Parathyroid adenoma (tissue), 2 donors: ENCODE results near the gene MLST8.

ENCODE experiments used
- H2AFZ ChIP-seq: fragments of 300-600 bp; sonication (generic); one replicate; pipeline ENCODE4 v1.7.0; 2017; ENCODE audit warnings: antibody characterized with exemption, mild to moderate bottlenecking
- H3K27ac ChIP-seq: fragments of 300-600 bp; sonication (generic); one replicate; pipeline ENCODE4 v1.7.0; 2017
- H3K27me3 ChIP-seq: fragments of 300-600 bp; sonication (generic); one replicate; pipeline ENCODE4 v1.7.0; 2017; ENCODE audit warnings: low read length; ENCODE audit not compliant: control insufficient read depth, insufficient read depth
- H3K36me3 ChIP-seq: fragments of 300-600 bp; sonication (generic); one replicate; pipeline ENCODE4 v1.7.0; 2017; ENCODE audit warnings: low read length; ENCODE audit not compliant: control insufficient read depth, insufficient read depth
- H3K4me1 ChIP-seq: fragments of 300-600 bp; sonication (generic); one replicate; pipeline ENCODE4 v1.7.0; 2017; ENCODE audit warnings: control low read depth
- H3K4me2 ChIP-seq: fragments of 300-600 bp; sonication (generic); one replicate; pipeline ENCODE4 v1.7.0; 2017; ENCODE audit warnings: low read length
- H3K4me3 ChIP-seq: fragments of 300-600 bp; sonication (generic); one replicate; pipeline ENCODE4 v1.7.0; 2017; ENCODE audit warnings: low read depth, low read length
- H3K79me2 ChIP-seq: fragments of 300-600 bp; sonication (generic); one replicate; pipeline ENCODE4 v1.7.0; 2017; ENCODE audit warnings: control low read depth
- H3K9ac ChIP-seq: fragments of 300-600 bp; sonication (generic); one replicate; pipeline ENCODE4 v1.7.0; 2017; ENCODE audit warnings: mild to moderate bottlenecking
- H3K9me3 ChIP-seq: fragments of 300-600 bp; sonication (generic); one replicate; pipeline ENCODE4 v1.7.0; 2017; ENCODE audit warnings: low read length; ENCODE audit not compliant: control insufficient read depth
- CTCF ChIP-seq: fragments of 300-600 bp; sonication (generic); IDR thresholded peaks from one replicate; pipeline ENCODE4 v1.7.0; 2017; ENCODE audit warnings: antibody characterized with exemption, mild to moderate bottlenecking
- donor health status: primary hyperparathyroidism.

The MLST8 gene

GRCh38 chr16:2177101-2177500, 28.2 kb upstream of the MLST8 start:
- H3K27ac ChIP-seq = no peak overlapping the region
- H2AFZ ChIP-seq = no peak overlapping the region
- H3K4me3 ChIP-seq = no peak overlapping the region
- TF ChIP-seq CTCF = no peak
- no peaks in the 10 kb centered on the region for H3K4me1 ChIP-seq
- no peaks in the 10 kb centered on the region for H3K36me3 ChIP-seq
- no peaks in the 10 kb centered on the region for H3K9me3 ChIP-seq
- no peaks in the 10 kb centered on the region for H3K79me2 ChIP-seq
- H3K27me3 ChIP-seq = no peaks in the 10 kb centered on the region
- H3K9ac ChIP-seq = no peak overlapping the region
- no peak overlapping the region for H3K4me2 ChIP-seq

GRCh38 chr16:2177561-2177960, 27.7 kb upstream of the MLST8 start:
- H3K9ac ChIP-seq = no peak overlapping the region
- no peaks in the 10 kb centered on the region for H3K4me1 ChIP-seq
- TF ChIP-seq CTCF = no peak
- H3K27me3 ChIP-seq = no peaks in the 10 kb centered on the region
- no peak overlapping the region for H3K27ac ChIP-seq
- H3K9me3 ChIP-seq = no peaks in the 10 kb centered on the region
- no peaks in the 10 kb centered on the region for H3K36me3 ChIP-seq
- no peak overlapping the region for H3K4me3 ChIP-seq
- H3K79me2 ChIP-seq = no peaks in the 10 kb centered on the region
- no peak overlapping the region for H3K4me2 ChIP-seq
- no peak overlapping the region for H2AFZ ChIP-seq

- H3K36me3 ChIP-seq = no peaks in the 10 kb centered on the region
- no peak overlapping the region for H3K4me2 ChIP-seq
- no peak overlapping the region for H3K4me3 ChIP-seq
- H2AFZ ChIP-seq = no peak overlapping the region
- no peaks in the 10 kb centered on the region for H3K9me3 ChIP-seq
- H3K27ac ChIP-seq = no peak overlapping the region
- no peaks in the 10 kb centered on the region for H3K27me3 ChIP-seq
- TF ChIP-seq CTCF = no peak
- no peaks in the 10 kb centered on the region for H3K79me2 ChIP-seq
- H3K9ac ChIP-seq = no peak overlapping the region
- H3K4me1 ChIP-seq = no peaks in the 10 kb centered on the region
These were observed 26.7 kb upstream of the MLST8 start for GRCh38 chr16:2178321-2179106.

GRCh38 chr16:2179107-2179501, 26.1 kb upstream of the MLST8 start:
- Histone ChIP-seq H3K27me3 (no peaks in the 10 kb centered on the region), H3K36me3 (no peaks in the 10 kb centered on the region), H2AFZ (no peak overlapping the region), H3K4me2 (no peak overlapping the region), H3K4me1 (no peaks in the 10 kb centered on the region), H3K79me2 (no peaks in the 10 kb centered on the region), H3K9me3 (no peaks in the 10 kb centered on the region), H3K9ac (no peak overlapping the region), H3K4me3 (no peak overlapping the region), H3K27ac (no peak overlapping the region)
- TF ChIP-seq CTCF = no peak

- Histone ChIP-seq H3K27me3 (no peaks in the 10 kb centered on the region), H3K4me2 (no peak overlapping the region), H3K36me3 (no peaks in the 10 kb centered on the region), H3K4me3 (no peak overlapping the region), H3K9me3 (no peaks in the 10 kb centered on the region), H2AFZ (no peak overlapping the region), H3K27ac (no peak overlapping the region), H3K9ac (no peak overlapping the region), H3K79me2 (no peaks in the 10 kb centered on the region), H3K4me1 (no peaks in the 10 kb centered on the region)
- TF ChIP-seq CTCF = no peak
These were observed 25.7 kb upstream of the MLST8 start for GRCh38 chr16:2179576-2179975.
